Breast epithelium (tissue), 3 donors: Measurements from ENCODE around the gene OR5M11.

ENCODE experiments used
- CTCF ChIP-seq, 3 donors: fragments of 450-650 bp; IDR thresholded peaks; one replicate each; pipeline ENCODE4 v1.5.1; 2016 to 2017; ENCODE audit warnings: antibody characterized with exemption in 3 of 3, mild to moderate bottlenecking in 3 of 3, moderate library complexity in 3 of 3
- POLR2A ChIP-seq: fragments of 450-650 bp; IDR thresholded peaks from one replicate; pipeline ENCODE4 v1.6.1; 2016; ENCODE audit warnings: antibody characterized with exemption, mild to moderate bottlenecking, moderate library complexity
- POLR2AphosphoS5 ChIP-seq, 3 donors: sonication (generic); formaldehyde crosslinking; IDR thresholded peaks; one replicate each; pipeline ENCODE4 v1.6.1; 2017; ENCODE audit warnings: antibody characterized with exemption in 3 of 3

GRCh38 chr11:56558574-56558973 lies 15.5 kb upstream of the OR5M11 start:
- TF ChIP-seq CTCF (IDR thresholded peaks at IDR 0.05) (no peak), POLR2AphosphoS5 (IDR thresholded peaks at IDR 0.05) (no peak), POLR2A (no peak)
